GM19023 (cell line): Measurements from ENCODE around the gene WDR26.
"Not testable (repeated sequence)": the region's sequence is repeated elsewhere in the genome, so short reads cannot be mapped to it uniquely, and the experiment has no call there.

Experiments used
- ATAC-seq: cut with Tn5 transposase; IDR thresholded peaks from one replicate; pipeline ENCODE4 v1.9.1; 2021; ENCODE audit warnings: mild to moderate bottlenecking, moderate library complexity; ENCODE audit not compliant: unreplicated experiment

The WDR26 gene

GRCh38 chr1:224353975-224354925, 80.3 kb downstream of the WDR26 start:
- ATAC-seq, result no peak

- ATAC-seq, result not testable (repeated sequence)
Measured at GRCh38 chr1:224352436-224353085, 82.0 kb downstream of the WDR26 start.

DNA sequence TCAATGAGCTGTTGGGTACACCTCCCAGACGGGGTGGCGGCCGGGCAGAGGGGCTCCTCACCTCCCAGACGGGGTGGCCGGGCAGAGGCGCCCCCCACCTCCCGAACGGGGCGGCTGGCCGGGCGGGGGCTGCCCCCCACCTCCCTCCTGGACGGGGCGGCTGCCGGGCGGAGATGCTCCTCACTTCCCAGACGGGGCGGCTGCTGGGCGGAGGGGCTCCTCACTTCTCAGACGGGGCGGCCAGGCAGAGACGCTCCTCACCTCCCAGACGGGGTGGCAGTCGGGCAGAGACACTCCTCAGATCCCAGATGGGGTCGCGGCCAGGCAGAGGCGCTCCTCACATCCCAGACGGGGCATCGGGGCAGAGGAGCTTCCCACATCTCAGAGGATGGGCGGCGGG, 84.9 kb downstream of the WDR26 start:
- ATAC-seq, result not testable (repeated sequence)

DNA sequence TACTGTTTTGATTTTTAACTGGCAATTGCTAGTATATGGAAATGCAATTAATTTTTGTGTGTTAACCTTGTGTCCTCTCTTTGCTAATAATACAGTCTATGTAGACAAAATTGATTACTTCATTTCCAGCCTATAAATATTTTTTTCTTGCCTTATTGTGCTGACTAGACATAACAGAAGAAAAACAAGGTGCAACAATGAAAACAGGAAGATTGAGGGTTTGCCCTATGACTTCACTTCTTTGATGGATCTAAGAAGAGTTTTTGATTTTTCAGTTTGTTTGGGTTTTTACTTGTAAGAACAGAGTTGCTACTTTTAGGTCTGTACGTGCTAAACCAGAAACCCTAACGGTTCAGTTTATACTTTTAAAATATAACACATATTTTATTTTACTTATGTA, 86.5 kb downstream of the WDR26 start:
- ATAC-seq, result no peak

DNA sequence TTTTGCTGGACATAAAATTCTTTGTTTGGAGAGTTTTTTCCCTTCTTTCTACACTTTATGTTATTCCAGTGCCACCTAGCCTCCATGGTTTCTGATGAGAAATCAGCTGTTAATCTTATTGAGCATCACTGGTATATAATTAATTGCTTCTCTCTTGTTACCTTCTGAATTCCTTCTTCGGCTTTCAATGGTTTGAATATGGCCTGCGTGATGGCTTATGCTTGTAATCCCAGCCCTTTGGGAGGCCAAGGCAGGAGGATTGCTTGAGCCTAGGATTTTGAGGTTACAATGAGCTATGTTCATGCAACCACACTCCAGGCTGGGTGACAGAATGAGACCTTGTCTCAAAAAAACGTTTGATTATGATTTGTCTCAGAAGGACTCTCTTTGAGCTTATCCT, 90.9 kb downstream of the WDR26 start:
- ATAC-seq, result no peak

GRCh38 chr1:224340453-224341384, 93.9 kb downstream of the WDR26 start:
- peak; percentile 87 for ATAC-seq

DNA sequence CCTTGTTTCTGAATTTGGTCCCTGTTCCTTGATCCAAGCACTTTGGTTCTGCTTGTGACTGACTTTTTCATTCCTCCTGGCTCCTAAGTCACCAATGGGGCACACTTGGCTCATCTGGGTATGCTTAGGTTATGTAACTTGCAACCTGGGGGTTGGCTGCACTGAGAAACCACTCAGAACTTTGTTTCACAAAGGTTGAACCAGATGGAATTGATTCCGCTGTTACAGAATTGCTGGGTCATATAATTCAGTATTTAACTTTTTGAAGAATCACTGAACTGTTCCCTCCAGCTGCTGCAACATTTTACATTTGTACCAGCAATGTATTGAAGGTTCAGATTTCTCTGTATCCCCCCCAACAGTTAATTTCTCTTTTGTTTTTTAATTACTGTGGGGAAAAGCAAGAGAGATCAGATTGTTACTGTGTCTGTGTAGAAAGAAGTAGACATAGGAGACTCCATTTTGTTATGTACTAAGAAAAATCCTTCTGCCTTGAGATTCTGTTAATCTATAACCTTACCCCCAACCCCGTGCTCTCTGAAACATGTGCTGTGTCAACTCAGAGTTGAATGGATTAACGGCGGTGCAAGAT, 95.1 kb downstream of the WDR26 start:
- ATAC-seq, result no peak

GRCh38 chr1:224338150-224338838, 96.3 kb downstream of the WDR26 start:
- no peak for ATAC-seq
